B cell (primary cell): ENCODE data around the gene PAWR.

Experiments used
- CTCF ChIP-seq: fragments of 200-600 bp; IDR thresholded peaks from one replicate; pipeline ENCODE4 v1.8.0; 2022; ENCODE audit warnings: antibody characterized with exemption, mild to moderate bottlenecking
- EZH2 ChIP-seq: IDR thresholded peaks from 2 replicates; pipeline ENCODE4 v1.6.1; 2012; ENCODE audit warnings: borderline replicate concordance, low read depth, mild to moderate bottlenecking, moderate library complexity, low read length; ENCODE audit not compliant: insufficient read depth, poor library complexity, severe bottlenecking

GRCh38 chr12:79678306-79678705 is 12.5 kb downstream of the PAWR start:
- TF ChIP-seq CTCF = no peak
- TF ChIP-seq EZH2 = no peak
